Hematopoietic multipotent progenitor cell treated with erythropoietin and hydrocortisone succinate and interleukin-3 and kit ligand, for 4 days (in vitro differentiated cells): ENCODE data around the gene SLC25A1.
"Not testable (repeated sequence)": the region's sequence is repeated elsewhere in the genome, so short reads cannot be mapped to it uniquely, and the experiment has no call there.

ENCODE experiments used
- DNase-seq: peaks from one replicate; pipeline ENCODE4 v3.0.0-alpha.2; 2015

The SLC25A1 gene

GRCh38 chr22:19158649-19159048 lies 19.9 kb downstream of the SLC25A1 start:
- DNase-seq = not testable (repeated sequence)

GRCh38 chr22:19156109-19156508 lies 22.4 kb downstream of the SLC25A1 start:
- not testable (repeated sequence) for DNase-seq

- peak; percentile 61 for DNase-seq
Measured at GRCh38 chr22:19152942-19153883, 25.3 kb downstream of the SLC25A1 start.

- no peak for DNase-seq
Measured at GRCh38 chr22:19151329-19152191, 27.0 kb downstream of the SLC25A1 start.

GRCh38 chr22:19150482-19151328 lies 27.8 kb downstream of the SLC25A1 start:
- DNase-seq = no peak

- DNase-seq = no peak
Measured at GRCh38 chr22:19149991-19150390, 28.5 kb downstream of the SLC25A1 start, which contains the start of gene GSC2. TSS of gene GSC2 (minus strand) at chr22:19150292. CDS start at chr22:19150283, 9 bp downstream.

GRCh38 chr22:19149047-19149883 lies 29.3 kb downstream of the SLC25A1 start:
- DNase-seq = peak; percentile 54

- no peak for DNase-seq
Measured at GRCh38 chr22:19148417-19149046, 30.0 kb downstream of the SLC25A1 start.

- DNase-seq = no peak
Measured at GRCh38 chr22:19147195-19147780, 31.2 kb downstream of the SLC25A1 start.

- DNase-seq = no peak
Measured at GRCh38 chr22:19146215-19146968, 32.1 kb downstream of the SLC25A1 start.

- DNase-seq = peak; percentile 67
Measured at GRCh38 chr22:19143967-19144400, 34.6 kb downstream of the SLC25A1 start.

- DNase-seq = no peak
Measured at GRCh38 chr22:19143212-19143611, 35.3 kb downstream of the SLC25A1 start.

- no peak for DNase-seq
Measured at GRCh38 chr22:19142394-19142793, 36.1 kb downstream of the SLC25A1 start.

- no peak for DNase-seq
Measured at GRCh38 chr22:19139974-19140373, 38.6 kb downstream of the SLC25A1 start.

GRCh38 chr22:19139001-19139356 lies 39.6 kb downstream of the SLC25A1 start:
- no peak for DNase-seq

GRCh38 chr22:19138217-19139000 lies 40.1 kb downstream of the SLC25A1 start:
- no peak for DNase-seq

GRCh38 chr22:19137384-19138216 lies 40.9 kb downstream of the SLC25A1 start:
- DNase-seq = no peak

GRCh38 chr22:19136915-19137314 lies 41.6 kb downstream of the SLC25A1 start:
- DNase-seq = no peak
